ENCODE measurements around the gene PAPOLA. TPM values are rescaled to one million over a fixed set of nuclear protein-coding genes. Genes with fewer than 3 reads are reported as not detected.

The PAPOLA gene
- total and polyA plus RNA-seq, 2 of the 4 experiments (the other 2 are of a cell fraction) = 73.8 to 128 TPM

DNA sequence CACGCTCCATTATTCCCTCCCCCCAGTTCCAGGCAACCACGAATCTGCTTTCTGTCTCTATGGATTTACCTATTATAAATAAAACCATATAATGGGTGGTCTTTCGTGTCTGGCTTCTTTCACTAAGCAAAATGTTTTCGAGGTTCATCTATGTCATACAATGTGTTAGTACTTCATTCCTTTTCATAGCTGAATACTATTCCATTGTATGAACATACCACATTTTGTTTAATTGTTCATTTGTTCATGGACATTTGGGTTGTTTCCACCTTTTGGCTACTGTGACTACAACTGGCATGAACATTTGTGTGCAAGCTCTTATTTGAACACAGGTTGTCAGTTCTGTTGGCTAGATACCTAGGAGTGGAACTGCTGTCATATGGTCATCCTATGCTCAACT, 12.9 kb upstream of the PAPOLA start:
- H2BK5ac ChIP-seq (ENCODE audit: low read depth, low read length, poor library complexity, severe bottlenecking) = no peak overlapping the region

More for the DNA sequence above, 12.9 kb upstream of the PAPOLA start:
- Histone ChIP-seq H3K4me3 (ENCODE audit: insufficient read depth, low read depth, low read length) (no peak overlapping the region), H2BK120ac (ENCODE audit: low read depth, low read length) (no peak overlapping the region), H3K27ac (ENCODE audit: insufficient read depth, low read length) (no peak overlapping the region), H3K18ac (ENCODE audit: low read depth, low read length) (no peak overlapping the region), H2BK20ac (ENCODE audit: low read depth, low read length) (no peak overlapping the region), H3K4me1 (ENCODE audit: control insufficient read depth, insufficient read depth, low read length) (no peaks in the 10 kb centered on the region), H4K5ac (ENCODE audit: low read depth, low read length) (no peak overlapping the region), H2AK5ac (ENCODE audit: low read depth, low read length) (no peak overlapping the region), H3K9me1 (ENCODE audit: insufficient read depth, low read length) (no peaks in the 10 kb centered on the region), H3K4me2 (ENCODE audit: low read depth, low read length) (no peak overlapping the region), H3K79me1 (ENCODE audit: low read depth in 1 of 2, low read length in 2 of 2) (no peaks in the 10 kb centered on the region), H3K14ac (replicated peaks; ENCODE audit: low read depth, low read length) (no peak overlapping the region), H3K23ac (ENCODE audit: low read depth, low read length) (no peak overlapping the region), H3K36me3 (ENCODE audit: control insufficient read depth, insufficient read depth, low read length) (no peaks in the 10 kb centered on the region), H2AFZ (replicated peaks; ENCODE audit: low read length, poor library complexity) (no peak overlapping the region), H3K9ac (ENCODE audit: low read depth, low read length) (no peak overlapping the region), H3K4ac (ENCODE audit: low read depth, low read length) (no peak overlapping the region), H3K27me3 (ENCODE audit: control insufficient read depth, insufficient read depth, low read length) (peaks cover 7% of the 10 kb centered on the region), H4K20me1 (ENCODE audit: insufficient read depth, low read length) (no peaks in the 10 kb centered on the region; the same call in 1 of the 2 replicates), H4K91ac (ENCODE audit: insufficient read depth, low read depth, low read length) (no peak overlapping the region), H3K9me3 (ENCODE audit: control insufficient read depth, insufficient read depth, low read length) (no peaks in the 10 kb centered on the region), H3K56ac (ENCODE audit: extremely low read depth, insufficient read depth, low read length) (no peak overlapping the region), H2BK15ac (ENCODE audit: low read depth, low read length) (no peak overlapping the region), H2AK9ac (replicated peaks; ENCODE audit: low read depth, low read length, poor library complexity) (no peak overlapping the region), H4K8ac (ENCODE audit: low read depth in 2 of 2, low read length in 2 of 2) (no peak overlapping the region)
- no CpG with 5 or more reads among the region's 4 CpGs for WGBS, 2 experiments (ENCODE audit: extremely low coverage in 2 of 2, insufficient read length in 1 of 2)
- no TSS peak for BruUV-seq (replicated peaks)
- in situ Hi-C loops (cut with MboI; ENCODE audit: low sequenced_read_pairs) (no loop called here), intact Hi-C loops (cut with micrococcal nuclease) (no loop called here), dilution Hi-C loops (cut with HindIII; ENCODE audit: low sequenced_read_pairs, unreplicated experiment) (no loop called here)
- CTCF ChIA-PET = no interaction called here
- POLR2A ChIA-PET (ENCODE audit: unreplicated experiment) = no interaction called here
- TF ChIP-seq CEBPB (IDR thresholded peaks at IDR 0.05; ENCODE audit: low read depth, low read length) (no peak), MXI1 (IDR thresholded peaks at IDR 0.05; ENCODE audit: borderline replicate concordance, low read depth, low read length) (no peak), SMC3 (IDR thresholded peaks at IDR 0.05; ENCODE audit: low read depth, low read length) (no peak)
- DNase-seq = no peak
- no peak for ATAC-seq (ENCODE audit: low read depth)

Measured in IMR-90 (cell line).